Fibroblast of skin of back (primary cell): Measurements from ENCODE around the gene RNLS.

ENCODE experiments used
- DNase-seq: peaks from one replicate; pipeline ENCODE4 v3.0.0-alpha.2; 2013

RNLS gene

GRCh38 chr10:88253128-88253527, 330.0 kb downstream of the RNLS start:
- no peak for DNase-seq

- DNase-seq, result no peak
Measured at GRCh38 chr10:88249450-88249849, 333.7 kb downstream of the RNLS start.

DNA sequence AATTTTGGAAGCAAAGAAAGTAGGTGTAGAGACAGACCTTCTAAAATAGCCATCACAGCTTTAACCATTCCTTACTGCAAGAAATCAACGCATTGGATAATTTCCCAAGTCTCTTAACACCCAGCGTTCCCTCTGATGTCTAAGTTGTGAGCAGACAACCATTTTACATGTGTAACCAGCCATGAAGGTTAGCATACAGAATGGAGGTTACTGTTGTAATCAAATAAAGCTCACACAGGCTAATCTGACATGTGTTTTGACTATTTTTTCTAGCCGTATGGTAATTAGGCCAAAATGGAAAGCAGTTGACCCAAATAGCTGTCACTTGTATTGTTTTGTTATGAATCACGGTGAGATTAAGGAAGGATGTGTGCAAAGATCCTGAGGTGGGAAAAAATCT, 336.4 kb downstream of the RNLS start:
- DNase-seq, result no peak

DNA sequence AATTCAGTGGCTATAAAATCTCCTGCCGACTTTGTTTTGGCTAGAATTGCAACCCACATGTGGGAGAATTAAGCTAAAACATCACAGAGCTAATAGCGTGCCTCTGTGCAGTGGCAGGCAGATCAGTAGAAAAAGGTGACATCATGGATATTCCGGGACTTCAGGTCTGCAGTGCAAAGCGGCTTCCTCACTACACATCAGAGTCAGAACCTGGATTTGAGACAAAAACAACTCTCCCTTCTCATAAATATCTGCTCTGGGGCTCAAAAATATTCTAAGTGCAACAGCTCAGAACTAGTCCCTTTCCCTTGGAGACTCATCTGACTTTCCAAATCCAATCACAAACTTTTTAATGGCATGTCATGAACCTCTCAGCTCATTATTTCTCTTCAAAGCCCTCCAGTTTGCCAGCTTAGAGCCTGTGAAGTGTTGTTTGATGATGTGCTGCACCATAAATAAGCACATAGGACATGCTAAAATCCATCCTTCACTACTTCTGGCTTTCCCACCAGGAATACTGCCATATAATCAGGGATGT, 337.1 kb downstream of the RNLS start:
- peak; percentile 36 for DNase-seq

DNA sequence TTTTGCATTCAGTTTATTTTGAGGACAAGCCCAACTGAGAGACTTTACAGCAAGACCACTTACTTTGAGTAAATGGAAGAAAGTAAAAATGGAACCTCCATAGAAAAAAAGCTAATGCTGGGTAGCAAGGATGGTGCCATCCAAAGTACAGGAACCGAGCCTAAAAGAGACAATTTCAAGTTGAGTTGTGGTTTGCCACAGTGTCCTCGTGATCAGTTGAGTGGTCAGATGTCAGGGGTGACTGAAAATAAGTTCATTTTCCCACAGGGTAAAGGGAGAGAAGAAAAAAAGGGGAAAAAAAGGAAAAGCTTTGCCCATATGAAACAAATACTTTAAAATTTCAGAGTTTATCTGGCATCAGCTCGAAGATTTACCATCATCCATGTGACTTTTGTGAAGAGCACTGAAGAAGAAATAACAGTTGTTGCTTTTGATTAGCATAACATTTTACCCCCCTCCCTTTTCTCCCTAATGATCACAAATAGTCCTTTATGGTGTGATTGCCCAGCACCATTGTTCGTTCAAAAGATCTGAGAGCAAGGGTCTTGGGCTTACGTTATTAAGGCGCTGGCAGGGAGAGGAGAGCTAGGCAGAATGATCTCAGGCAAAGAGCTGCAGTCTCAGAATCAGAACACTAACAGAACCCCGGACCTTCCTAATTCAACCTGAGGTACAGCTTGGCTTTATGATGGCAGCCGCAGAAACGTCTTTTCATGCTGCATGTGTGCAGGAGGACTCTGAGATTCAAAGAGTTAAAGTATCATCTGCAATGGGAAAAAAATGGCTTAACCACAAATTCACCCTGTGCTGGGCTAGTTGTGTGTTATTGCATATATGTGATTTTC, 338.1 kb downstream of the RNLS start:
- DNase-seq, result no peak

GRCh38 chr10:88243836-88244730, 339.0 kb downstream of the RNLS start:
- no peak for DNase-seq

DNA sequence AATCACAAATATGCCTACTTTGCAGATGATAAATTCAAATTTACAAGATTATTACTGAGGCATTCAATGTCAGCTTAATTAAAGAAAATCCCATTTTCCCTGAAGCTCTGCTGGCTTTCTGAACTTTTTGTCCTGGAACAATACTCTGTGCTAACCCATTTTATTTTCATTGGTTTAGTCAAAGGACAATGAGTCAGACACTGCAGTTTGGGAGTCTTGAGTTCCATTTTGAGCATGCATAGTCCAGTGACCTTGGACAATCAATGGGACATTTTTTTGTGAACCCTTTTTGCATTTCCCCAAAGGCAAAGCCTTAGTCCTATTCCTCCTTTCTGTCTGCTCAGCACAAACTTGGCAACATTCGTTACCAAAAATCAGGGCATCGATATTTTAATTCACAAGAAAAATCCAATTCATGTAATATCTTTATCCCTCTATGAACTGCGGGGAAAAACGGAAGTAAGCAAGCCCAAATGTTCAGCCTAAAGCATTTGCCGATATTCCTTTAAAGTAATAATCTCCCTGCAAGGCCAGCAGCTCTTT, 339.8 kb downstream of the RNLS start:
- DNase-seq, result no peak

- no peak for DNase-seq
Measured at GRCh38 chr10:88241501-88241900, 341.6 kb downstream of the RNLS start.

DNA sequence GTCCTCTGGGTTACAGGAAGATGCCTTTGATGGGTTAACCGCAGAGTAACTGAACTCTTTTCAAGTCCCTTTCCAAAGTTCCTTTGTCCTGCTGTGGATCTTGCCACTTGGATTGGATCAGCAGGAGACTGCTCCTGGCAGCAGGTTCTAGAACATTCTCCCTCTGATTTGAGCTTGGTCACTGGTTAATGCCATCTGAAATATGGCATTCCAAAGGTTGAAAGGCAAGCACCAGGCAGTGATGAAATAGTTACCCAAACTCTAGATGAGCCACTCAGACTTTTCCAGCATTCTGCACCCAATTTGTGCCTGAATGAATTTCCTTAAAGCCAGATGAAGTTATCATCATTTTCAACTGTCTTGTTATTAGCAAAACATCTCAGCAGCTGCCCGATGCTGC, 343.9 kb downstream of the RNLS start:
- no peak for DNase-seq

GRCh38 chr10:88238615-88238914, 344.6 kb downstream of the RNLS start:
- no peak for DNase-seq

GRCh38 chr10:88237896-88238614, 345.1 kb downstream of the RNLS start:
- no peak for DNase-seq

DNA sequence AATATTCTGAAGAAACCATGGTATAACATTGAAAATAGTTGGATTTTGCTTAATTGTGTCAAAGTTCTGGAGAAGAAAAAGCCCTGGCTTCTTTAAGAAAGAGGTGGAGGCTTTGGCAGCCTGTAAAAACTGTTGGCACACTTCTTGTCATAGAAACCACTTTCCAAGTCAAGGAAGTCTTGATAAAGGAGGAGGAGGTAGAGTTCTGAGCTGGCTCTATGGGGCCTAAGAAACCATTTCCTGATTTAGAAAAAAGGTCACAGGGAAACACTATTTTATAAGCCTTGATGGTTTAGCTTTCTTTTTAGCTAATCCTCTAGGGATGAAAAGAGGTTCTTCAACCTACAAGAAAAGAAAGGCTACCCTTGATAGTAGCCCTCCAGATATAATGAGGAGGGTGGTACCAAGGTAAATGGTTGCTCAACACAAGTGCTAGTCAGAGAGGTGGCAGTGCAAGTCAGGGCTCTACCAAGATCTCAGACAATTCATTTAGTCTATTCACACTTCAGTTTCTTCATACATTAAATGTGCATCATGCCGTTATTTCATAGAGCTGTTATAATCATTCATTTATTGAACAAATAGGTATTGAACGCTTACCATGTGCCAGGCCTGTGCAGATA, 346.9 kb downstream of the RNLS start:
- no peak for DNase-seq

GRCh38 chr10:88234297-88234696, 348.8 kb downstream of the RNLS start:
- DNase-seq, result no peak

GRCh38 chr10:88233870-88234269, 349.2 kb downstream of the RNLS start:
- DNase-seq, result no peak

- no peak for DNase-seq
Measured at GRCh38 chr10:88232983-88233543, 350.1 kb downstream of the RNLS start.

DNA sequence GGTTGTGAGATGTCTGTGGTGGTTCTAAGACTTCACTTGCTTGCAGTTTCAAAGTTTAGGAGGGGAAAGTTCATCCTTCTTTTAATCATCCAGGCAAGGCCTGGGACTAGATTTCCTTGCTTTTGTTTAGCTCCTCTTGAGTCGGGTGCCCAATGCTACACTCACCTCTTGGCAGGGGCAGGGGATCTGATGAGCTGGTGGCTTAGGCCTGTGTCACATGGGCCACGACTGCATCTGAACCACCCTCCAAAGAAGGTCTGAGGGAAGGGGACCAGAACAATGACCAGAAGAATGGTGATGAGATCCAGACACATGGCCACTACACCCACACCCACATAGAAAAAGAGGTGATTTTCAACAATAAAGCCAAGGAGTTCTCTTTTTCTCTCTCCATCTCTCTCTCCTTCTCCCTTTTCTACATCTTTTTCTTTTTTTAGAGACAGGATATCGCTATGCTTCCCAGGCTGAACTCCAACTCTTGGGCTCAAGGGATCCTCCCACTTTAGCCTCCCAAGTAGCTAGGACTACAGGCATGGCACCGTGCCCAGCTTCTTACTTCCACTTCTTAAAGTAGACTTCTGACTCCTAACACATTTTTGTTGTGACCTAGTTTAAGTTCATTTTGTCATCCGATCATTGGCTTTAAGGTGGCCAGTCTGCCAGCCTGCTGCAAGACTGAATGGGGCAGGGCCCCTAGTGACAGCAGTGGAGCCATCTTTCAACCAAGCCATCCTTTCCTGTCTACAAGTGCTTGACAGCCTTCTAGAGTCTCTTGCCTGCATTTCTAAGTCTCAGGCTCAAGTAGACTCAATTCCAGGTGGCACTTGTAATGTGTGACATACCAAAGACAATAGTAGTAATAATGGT, 350.9 kb downstream of the RNLS start:
- peak; percentile 67 for DNase-seq

- DNase-seq, result no peak
Measured at GRCh38 chr10:88230251-88230650, 352.9 kb downstream of the RNLS start.

DNA sequence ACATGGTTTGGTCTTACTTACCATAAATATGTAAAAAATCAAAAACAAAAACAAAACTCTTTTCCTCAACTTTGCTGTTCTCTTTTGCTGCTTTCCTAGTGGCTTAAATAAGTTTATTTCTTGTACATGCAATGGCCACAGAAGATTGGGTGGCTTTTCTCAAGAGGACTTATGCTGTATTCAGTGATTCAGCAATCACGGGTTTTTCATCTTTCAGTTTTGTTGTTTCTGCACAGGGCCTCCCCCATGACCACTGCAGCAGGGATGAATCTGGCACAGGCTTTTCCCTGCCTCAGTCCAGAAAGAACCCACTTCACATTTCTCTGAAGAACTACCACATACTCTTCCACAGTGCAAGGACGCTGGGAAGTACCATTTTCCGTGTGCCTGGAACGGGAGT, 355.0 kb downstream of the RNLS start:
- DNase-seq, result no peak

DNA sequence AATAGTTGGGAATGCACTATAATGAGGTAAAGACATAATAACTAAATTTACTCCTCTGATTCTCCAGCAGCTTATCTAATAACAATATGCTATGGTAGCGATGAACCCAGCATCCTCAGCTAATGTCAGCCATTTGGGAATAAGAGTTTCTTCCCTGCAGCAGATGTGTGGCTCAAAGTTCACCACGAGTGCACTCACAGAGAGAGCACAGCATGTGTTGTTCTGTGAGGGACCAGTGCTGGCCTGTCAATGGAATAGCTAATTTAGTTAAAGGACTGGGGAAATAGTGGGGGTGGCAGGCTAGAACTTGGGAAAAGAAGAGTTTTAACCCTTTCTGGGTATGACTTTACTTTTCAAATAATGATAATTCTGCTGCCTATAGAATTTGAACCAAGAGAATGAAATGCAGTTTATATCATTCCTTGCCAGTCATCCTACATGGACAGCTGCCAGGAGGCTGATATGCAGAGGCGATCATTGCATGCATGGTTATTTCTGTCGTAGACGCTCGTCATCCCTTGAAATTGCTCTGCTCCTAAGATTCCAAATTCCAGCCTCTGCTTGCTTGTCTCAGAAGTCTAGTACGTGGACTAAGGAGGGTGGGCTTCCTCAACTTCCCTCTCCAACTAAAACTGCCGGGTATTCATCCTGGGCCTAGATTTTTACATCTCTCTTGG, 355.6 kb downstream of the RNLS start:
- DNase-seq, result peak; percentile 74

DNA sequence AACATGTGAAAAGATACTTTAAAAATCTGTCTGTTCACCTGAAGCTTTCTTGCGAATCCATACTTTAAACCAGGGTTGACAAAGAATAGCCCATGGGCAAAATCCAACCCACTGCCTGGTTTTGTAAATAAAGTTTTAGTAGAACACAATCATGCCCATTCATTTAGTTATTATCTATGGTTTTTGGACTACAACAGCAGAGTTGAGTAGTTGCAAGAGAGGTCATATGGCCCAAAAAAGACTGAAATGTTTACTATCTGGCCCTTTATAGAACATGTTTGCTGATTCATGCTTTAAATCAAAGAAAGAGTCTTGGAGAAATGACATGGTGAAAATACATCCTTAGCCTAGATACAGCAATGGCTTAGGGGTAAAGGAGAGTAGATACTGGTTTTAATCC, 356.2 kb downstream of the RNLS start:
- no peak for DNase-seq
